Aorta (tissue), 5 donors: ENCODE data around the gene NMS. TPM values are rescaled to one million over a fixed set of nuclear protein-coding genes. Genes with fewer than 3 reads are reported as not detected.

Experiments
- ATAC-seq: fragments of 200-7000 bp; cut with Tn5 transposase; one replicate; pipeline ENCODE4 v1.9.1; 2022; ENCODE audit warnings: moderate library complexity; ENCODE audit not compliant: low FRiP score
- DNase-seq, 2 donors: peaks; one replicate each; pipeline ENCODE4 v3.0.0-alpha.2; 2020
- H3K27ac ChIP-seq, 2 donors: one replicate each; pipeline ENCODE4 v1.5.1; 2013; ENCODE audit warnings: low read length in 2 of 2, mild to moderate bottlenecking in 2 of 2, moderate library complexity in 2 of 2, control low read depth in 1 of 2, inconsistent platforms in 1 of 2, low read depth in 1 of 2
- H3K27me3 ChIP-seq, 2 donors: one replicate each; pipeline ENCODE4 v1.6.1; 2013; ENCODE audit warnings: control low read depth in 1 of 2, low read length in 1 of 2, mild to moderate bottlenecking in 1 of 2, moderate library complexity in 1 of 2; ENCODE audit not compliant: insufficient read depth in 2 of 2, control insufficient read depth in 1 of 2
- H3K36me3 ChIP-seq, 2 donors: one replicate each; pipeline ENCODE4 v1.6.1; 2013; ENCODE audit warnings: control low read depth in 1 of 2, low read length in 1 of 2, mild to moderate bottlenecking in 1 of 2; ENCODE audit not compliant: insufficient read depth in 2 of 2, control insufficient read depth in 1 of 2
- H3K4me1 ChIP-seq, 2 donors: one replicate each; pipeline ENCODE4 v1.6.1; 2013; ENCODE audit warnings: low read length in 2 of 2, control low read depth in 1 of 2, mild to moderate bottlenecking in 1 of 2, moderate library complexity in 1 of 2; ENCODE audit not compliant: insufficient read depth in 2 of 2, control insufficient read depth in 1 of 2
- H3K4me3 ChIP-seq, 2 donors: one replicate each; pipeline ENCODE4 v1.5.1; 2013; ENCODE audit warnings: low read length in 2 of 2, control low read depth in 1 of 2, mild to moderate bottlenecking in 1 of 2
- H3K9me3 ChIP-seq: one replicate; pipeline ENCODE4 v1.6.1; 2013; ENCODE audit warnings: mild to moderate bottlenecking, low read length; ENCODE audit not compliant: control insufficient read depth
- WGBS, 2 donors: extraction: QIAGEN DNeasy Blood & Tissue Kit; methylation state at CpG; one replicate each; pipeline ENCODE4 v1.1.7; 2013; 5-methylcytosine and 5-hydroxymethylcytosine counted together
- intact Hi-C, 2 donors: fragments of 100-400 bp; cut with DNase I; formaldehyde crosslinking; loops; one replicate each; pipeline versions ENCODE4 v1.14.2 to v1.15.0; 2022
- polyA plus RNA-seq, 2 donors: library from polyadenylated mRNA; stranded (reverse); fragments of 200-250 nt; gene quantifications; one replicate each; pipeline ENCODE4 v1.2.3, GENCODE V29; 2013
- total RNA-seq, 2 donors: library from RNA; stranded (reverse); fragmentation: NEBNext Ultra II Directional; extraction: Animal tissue kit (Norgen Biotek cat#: 25700); gene quantifications; one replicate each; pipeline ENCODE4 v1.2.1, GENCODE V29; 2021
- donor health status: healthy with polysubstance abuse.
- donor health status: Bipolar disorder and iron deficiency.
- donor health status: DM: no; HTN: no; CAD: no.
- donor health status: DM: no; HTN: no; CAD: no.
- donor health status: DM: yes; HTN: yes; CAD: no.

NMS gene
- total and polyA plus RNA-seq, 4 donors: not detected

DNA sequence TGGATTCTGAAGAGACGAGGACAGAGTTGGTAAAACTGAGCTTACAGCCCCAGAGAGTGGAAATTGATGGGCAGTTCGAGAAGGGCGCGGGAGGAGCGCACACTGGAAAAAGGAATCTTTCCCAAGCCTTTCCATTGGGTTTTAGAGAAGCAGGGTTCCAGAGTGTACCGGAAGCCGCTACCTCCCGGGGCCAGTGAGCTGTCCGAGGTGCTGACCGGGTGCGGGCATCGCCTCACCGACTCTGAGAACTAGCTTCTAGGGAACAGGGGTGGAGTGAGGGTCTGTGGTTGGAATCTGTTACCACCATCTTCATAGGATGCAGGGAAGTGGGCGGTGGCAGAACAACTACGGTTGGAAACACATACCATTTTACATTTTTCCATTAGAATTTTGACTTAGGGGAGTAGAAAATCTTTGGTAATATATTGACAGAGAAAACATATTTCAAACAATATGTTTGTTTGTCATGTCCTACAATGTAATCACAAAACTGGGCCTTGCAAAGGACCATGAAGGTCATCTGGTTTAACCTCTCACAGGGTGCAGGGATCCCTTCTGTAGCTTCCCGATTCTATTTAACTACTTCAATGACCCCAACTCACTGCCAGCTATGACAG is 724 bp downstream of the NMS start:
- DNase-seq (peak in 1 of 2 donors; percentile 77), ATAC-seq (no peak)
- H3K4me3 ChIP-seq: no peak overlapping the region
- intact Hi-C loops: no loop called here
- no peaks in the 10 kb centered on the region for H3K36me3 ChIP-seq
- 16 to 18% methylated on average over 16 of the region's 16 CpGs for WGBS, 2 donors
- H3K27me3 ChIP-seq: no peaks in the 10 kb centered on the region
- H3K9me3 ChIP-seq: peaks cover 2% of the 10 kb centered on the region
- H3K4me1 ChIP-seq: no peaks in the 10 kb centered on the region
- no peak overlapping the region for H3K27ac ChIP-seq

DNA sequence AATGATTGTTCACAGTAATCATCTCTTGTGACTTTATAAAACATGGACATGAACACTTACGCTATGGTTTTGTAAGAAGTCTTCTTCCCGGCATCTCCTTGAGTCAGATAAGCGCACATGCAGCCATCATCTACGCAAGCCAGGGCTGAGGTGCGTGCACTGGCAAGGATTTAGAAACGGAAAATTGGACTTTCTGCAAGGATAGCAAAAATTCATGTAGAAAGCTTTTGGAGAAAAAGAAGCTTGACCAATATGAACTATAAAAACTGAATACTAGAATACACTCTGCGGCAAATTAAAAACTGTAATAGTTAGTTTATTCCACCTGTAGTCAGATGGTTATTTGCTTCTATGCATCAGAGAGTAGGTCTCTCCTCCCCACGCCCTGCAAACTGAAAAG is 6.3 kb downstream of the NMS start:
- Histone ChIP-seq H3K9me3 (no peaks in the 10 kb centered on the region), H3K4me3 (no peak overlapping the region), H3K36me3 (no peaks in the 10 kb centered on the region), H3K27ac (no peak overlapping the region), H3K4me1 (no peaks in the 10 kb centered on the region), H3K27me3 (no peaks in the 10 kb centered on the region)
- intact Hi-C loops: no loop called here
- 86 to 87% methylated on average over 8 of the region's 8 CpGs for WGBS, 2 donors
- ATAC-seq (no peak), DNase-seq (no peak)

DNA sequence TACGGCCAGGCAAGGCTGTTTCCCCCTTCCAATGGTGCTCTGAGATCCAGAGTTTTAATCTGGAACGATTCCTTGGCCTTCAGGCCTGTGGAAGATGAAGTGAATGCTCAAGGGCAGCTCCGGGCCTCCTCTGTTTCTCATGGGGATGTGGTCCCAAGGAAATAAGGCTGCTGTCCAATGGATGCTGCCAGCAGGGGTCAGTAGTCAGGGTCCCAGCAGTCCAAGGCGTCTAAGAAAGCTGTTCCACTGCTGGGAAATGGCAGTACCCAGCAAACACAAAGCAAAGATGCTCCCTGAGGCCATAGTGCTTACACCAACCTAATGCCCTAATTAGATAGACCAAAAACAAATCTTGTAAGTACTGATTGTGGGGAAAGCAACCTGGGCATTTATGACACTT is 12.5 kb downstream of the NMS start:
- ATAC-seq: no peak
- 58 to 60% methylated on average over 4 of the region's 4 CpGs for whole genome bisulfite sequencing, 2 donors
- intact Hi-C loops: no loop called here
- DNase-seq: no peak
- no peaks in the 10 kb centered on the region for H3K9me3 ChIP-seq
- H3K27ac ChIP-seq: no peak overlapping the region
- H3K36me3 ChIP-seq: no peaks in the 10 kb centered on the region
- H3K4me1 ChIP-seq: no peaks in the 10 kb centered on the region
- no peak overlapping the region for H3K4me3 ChIP-seq
- H3K27me3 ChIP-seq: no peaks in the 10 kb centered on the region

DNA sequence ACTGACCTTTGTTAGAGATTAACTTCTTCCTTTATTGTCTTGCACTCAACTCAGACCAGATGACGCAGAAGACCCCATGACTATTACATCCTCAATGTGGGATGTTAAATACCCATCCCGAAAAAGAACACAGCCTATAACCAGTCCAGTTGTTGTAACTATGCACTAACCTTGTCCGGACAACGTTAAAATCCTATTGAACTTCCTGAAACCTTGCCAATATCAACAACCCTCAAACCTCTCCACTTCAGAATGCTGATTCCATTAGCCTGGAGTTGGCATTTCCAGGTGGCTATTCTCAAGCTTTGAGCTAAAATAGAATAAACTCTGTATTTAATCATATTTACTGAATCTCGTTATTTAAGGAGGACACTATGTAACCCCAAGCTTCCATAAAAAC is 13.6 kb downstream of the NMS start:
- Histone ChIP-seq H3K27ac (no peak overlapping the region), H3K36me3 (no peaks in the 10 kb centered on the region), H3K9me3 (no peaks in the 10 kb centered on the region), H3K27me3 (no peaks in the 10 kb centered on the region), H3K4me1 (no peaks in the 10 kb centered on the region), H3K4me3 (no peak overlapping the region)
- ATAC-seq (no peak), DNase-seq (no peak)
- intact Hi-C loops: no loop called here
- WGBS, 2 donors: 64 to 66% methylated on average over 5 of the region's 5 CpGs

DNA sequence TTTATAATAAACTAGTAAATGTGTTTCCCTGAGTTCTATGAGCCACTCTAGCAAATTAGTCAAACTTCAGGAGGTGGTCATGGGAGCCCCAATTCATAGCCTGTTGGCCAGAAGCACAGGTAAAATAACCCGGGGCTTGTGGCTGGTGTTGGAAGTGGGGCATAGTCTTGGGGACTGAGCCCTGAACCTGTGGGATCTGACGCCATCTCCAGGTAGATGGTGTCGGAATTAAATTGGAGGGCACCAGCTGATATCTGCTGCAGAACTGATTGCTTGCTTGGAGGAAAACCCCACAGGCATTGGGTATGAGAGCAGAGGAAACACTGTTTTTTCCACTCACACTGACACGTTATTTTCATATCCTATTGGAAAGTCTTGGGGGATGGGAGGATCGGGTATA is 14.1 kb downstream of the NMS start:
- intact Hi-C loops: no loop called here
- no peak for ATAC-seq
- no peaks in the 10 kb centered on the region for H3K9me3 ChIP-seq
- 75 to 78% methylated on average over 5 of the region's 5 CpGs for WGBS, 2 donors
- H3K4me1 ChIP-seq: no peaks in the 10 kb centered on the region
- H3K27ac ChIP-seq: no peak overlapping the region
- no peak for DNase-seq
- no peaks in the 10 kb centered on the region for H3K27me3 ChIP-seq
- H3K4me3 ChIP-seq: no peak overlapping the region
- no peaks in the 10 kb centered on the region for H3K36me3 ChIP-seq

DNA sequence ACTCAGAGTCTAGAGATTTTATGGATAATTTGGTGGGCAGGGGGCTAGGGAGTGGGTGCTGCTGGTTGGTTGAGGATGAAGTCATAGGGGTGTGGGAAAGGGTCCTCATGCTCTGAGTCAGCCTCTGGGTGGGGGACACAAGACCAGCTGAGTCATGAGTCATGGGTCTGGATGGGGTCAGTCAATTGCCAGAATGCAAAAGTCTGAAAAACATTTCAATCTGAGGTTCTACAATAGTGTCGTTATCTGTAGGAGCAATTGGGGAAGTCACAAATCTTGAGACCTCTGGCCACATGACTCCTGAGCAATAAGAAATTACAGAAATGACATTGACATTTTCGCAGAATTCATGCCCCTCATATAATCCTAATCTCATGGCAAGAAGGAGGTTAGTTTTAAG is 15.1 kb downstream of the NMS start:
- DNase-seq (no peak), ATAC-seq (no peak)
- Histone ChIP-seq H3K4me1 (no peaks in the 10 kb centered on the region), H3K36me3 (no peaks in the 10 kb centered on the region), H3K9me3 (no peaks in the 10 kb centered on the region), H3K27me3 (no peaks in the 10 kb centered on the region), H3K4me3 (no peak overlapping the region), H3K27ac (no peak overlapping the region)
- intact Hi-C loops: no loop called here
- 85 to 93% methylated on average over 2 of the region's 2 CpGs for WGBS, 2 donors

DNA sequence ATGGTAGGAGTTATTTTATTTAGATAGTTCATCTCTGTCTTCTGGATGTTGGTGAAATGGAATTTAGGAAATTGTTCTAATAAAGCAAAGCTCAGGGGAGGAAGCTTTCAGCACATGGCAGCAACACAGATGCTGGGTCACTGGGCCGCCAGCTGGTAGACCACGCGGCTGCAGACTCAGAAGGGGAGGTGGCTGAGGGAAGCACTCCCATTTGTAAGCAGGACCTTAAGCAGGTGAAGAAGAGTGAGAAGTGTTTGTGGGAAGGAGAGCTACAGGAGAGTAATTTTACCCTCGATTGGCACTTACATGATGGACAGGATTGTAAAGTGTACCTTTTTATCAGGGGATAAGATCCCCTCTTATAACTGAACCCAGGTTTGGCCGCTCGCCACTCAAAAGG is 24.4 kb downstream of the NMS start:
- ATAC-seq: no peak

DNA sequence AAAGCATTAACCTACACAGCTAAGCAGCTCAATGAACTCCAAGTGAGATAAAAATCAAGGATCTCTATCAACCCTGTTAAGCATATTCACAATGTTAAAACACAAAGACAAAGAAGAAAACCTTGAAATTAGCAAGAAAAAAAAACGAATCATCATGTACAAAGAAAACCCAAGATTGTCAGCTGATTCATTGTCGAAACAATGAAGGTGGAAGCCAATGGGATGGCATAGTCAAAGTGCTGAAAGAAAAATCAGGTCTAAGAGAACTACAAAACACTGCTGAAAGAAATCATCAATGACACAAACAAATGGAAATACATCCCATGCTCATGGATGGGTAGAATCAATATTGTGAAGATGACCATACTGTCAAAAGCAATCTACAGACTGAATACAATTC is 32.5 kb downstream of the NMS start:
- intact Hi-C loops: no loop called here
- Histone ChIP-seq H3K27ac (no peak overlapping the region), H3K4me3 (no peak overlapping the region), H3K4me1 (no peaks in the 10 kb centered on the region), H3K9me3 (peaks cover 4% of the 10 kb centered on the region), H3K27me3 (peaks cover 0 to 1% of the 10 kb centered on the region in 2 donors), H3K36me3 (no peaks in the 10 kb centered on the region)
- ATAC-seq: no peak
- WGBS, 2 donors: 64 to 72% methylated on average over 2 of the region's 2 CpGs
- DNase-seq: no peak

More for the DNA sequence above, 24.4 kb downstream of the NMS start:
- 75 to 82% methylated on average over 6 of the region's 6 CpGs for WGBS, 2 donors
- DNase-seq: no peak
- Histone ChIP-seq H3K4me3 (no peak overlapping the region), H3K4me1 (no peaks in the 10 kb centered on the region), H3K9me3 (peaks cover 2% of the 10 kb centered on the region), H3K27me3 (peaks cover 0 to 1% of the 10 kb centered on the region in 2 donors), H3K36me3 (no peaks in the 10 kb centered on the region), H3K27ac (no peak overlapping the region)
- intact Hi-C loops: no loop called here

DNA sequence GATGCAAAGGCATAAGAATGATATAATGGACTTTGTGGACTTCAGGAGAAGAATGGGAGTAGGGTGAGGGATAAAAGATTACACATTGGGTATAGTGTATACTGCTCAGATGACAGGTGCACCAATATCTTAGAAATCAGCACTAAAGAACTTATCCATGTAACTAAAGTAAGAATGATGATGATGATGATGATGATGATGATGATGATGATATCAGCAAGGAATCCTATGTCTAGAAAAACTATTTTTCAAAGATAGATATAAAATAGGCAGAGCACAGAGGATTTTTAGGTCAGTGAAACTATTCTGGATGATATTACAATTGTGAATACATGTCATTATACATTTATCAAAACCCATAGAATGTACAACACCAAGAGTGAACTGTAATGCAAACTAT is 34.3 kb downstream of the NMS start:
- Histone ChIP-seq H3K36me3 (no peaks in the 10 kb centered on the region), H3K4me1 (no peaks in the 10 kb centered on the region), H3K9me3 (peaks cover 3% of the 10 kb centered on the region), H3K27ac (no peak overlapping the region), H3K4me3 (no peak overlapping the region), H3K27me3 (peaks cover 0 to under 1% of the 10 kb centered on the region in 2 donors)
- ATAC-seq (no peak), DNase-seq (no peak)
- intact Hi-C loops: no loop called here
